ENCODE measurements around the gene TMEM141. TPM values are rescaled to one million over a fixed set of nuclear protein-coding genes. Genes with fewer than 3 reads are reported as not detected.
"Not testable (repeated sequence)": the region's sequence is repeated elsewhere in the genome, so short reads cannot be mapped to it uniquely, and the experiment has no call there.

Gene TMEM141
- total RNA-seq, 1 donor from 2014 or later = 37.8 TPM

DNA sequence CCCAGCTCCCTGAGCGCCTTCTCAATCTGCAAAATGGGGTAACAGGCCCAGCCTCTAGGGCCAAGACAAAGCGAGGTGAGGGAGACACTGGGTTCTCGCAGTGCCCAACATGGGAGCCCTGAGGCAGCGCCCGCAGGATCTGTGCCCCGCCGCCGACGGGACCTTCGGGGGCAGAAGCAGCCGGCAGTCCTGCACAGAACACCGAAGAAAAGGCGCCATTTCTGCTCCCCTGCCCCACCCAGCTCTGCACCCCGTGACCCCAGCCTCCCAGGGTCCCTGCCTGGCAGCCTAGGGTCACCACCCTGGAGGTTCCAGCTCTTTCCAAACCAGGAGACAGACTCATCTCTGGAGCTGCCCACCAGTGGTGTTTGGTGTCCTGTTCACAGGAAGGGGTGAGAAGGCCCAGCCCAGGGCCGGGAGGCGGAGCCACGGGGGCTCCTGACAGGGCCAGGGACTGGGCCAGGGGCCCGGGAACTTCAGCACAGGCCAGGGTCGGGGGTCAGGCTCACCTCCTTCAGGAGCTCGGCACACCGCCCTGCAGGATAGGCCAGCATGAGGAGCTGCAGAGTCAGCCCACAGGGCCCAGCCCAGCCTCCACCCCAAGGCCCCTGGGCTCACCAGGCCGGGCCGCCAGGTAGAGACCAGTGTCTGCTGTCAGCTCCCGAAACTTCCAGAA is 36.4 kb upstream of the TMEM141 start:
- intact Hi-C loops (cut with DNase I) = no loop called here

DNA sequence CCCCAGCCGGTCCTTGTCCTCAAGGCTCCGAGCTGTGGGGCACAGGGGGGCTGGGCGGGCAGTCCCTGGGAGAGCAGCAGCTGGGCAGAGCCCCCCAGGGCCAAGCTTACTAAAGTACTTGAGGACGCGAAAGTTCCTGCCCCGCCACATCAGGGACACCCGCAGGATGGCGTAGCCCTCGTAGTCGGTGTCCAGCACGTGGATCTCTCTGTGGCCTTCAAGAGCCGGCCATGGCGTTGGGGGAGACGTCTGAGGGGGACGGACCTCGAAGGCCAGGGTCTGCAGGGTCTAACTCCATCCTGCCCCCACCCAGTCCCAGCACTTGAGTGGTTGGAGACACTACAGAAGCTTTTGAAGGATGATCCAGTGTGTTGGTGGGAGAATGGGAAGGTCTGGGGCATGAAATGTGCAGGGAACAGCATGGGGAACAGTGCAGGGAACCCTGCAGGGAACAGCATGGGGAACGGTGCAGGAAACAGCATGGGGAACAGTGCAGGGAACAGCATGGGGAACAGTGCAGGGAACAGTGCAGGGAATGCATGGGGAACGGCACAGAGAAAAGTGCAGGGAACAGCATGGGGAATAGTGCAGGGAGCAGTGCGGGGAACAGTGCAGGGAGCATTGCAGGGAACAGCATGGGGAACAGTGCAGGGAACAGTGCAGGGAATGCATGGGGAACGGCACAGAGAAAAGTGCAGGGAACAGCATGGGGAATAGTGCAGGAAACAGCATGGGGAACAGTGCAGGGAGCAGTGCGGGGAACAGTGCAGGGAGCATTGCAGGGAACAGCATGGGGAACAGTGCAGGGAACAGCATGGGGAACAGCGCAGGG is 35.6 kb upstream of the TMEM141 start:
- ATAC-seq; DNase-seq (ENCODE audit: low spot score); intact Hi-C loops (cut with DNase I): not testable (repeated sequence)

More for the DNA sequence above, 36.4 kb upstream of the TMEM141 start:
- ATAC-seq (no peak), DNase-seq (ENCODE audit: low spot score) (no peak)

DNA sequence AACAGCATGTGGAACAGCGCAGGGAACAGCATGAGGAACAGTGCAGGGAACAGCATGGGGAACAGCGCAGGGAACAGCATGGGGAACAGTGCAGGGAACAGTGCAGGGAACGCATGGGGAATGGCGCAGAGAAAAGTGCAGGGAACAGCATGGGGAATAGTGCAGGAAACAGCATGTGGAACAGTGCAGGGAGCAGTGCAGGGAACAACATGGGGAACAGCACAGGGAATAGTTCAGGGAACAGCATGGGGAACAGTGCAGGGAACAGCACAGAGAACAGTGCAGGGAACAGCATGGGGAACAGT is 35.1 kb upstream of the TMEM141 start:
- intact Hi-C loops (cut with DNase I) = no loop called here
- no peak for DNase-seq (ENCODE audit: low spot score)
- ATAC-seq = no peak

DNA sequence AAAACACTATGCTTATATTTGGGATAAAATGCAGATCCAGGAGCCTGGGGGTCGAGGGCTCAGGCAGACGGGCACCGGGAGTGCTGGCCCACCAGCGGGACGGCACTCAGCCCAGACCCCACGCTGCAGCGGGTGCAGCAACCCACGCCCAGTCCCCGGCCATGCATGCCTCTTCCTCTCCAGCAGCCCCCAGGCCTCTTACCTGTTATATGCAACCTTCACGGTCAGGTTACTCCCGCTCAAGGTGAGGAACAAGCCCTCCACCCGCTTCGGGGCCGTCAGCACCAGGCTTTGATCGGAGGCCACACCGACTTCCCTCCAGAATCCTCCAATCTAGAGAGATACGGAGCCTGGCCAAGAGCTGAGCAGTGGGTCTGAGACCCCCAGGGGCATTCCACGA is 34.3 kb upstream of the TMEM141 start:
- no peak for ATAC-seq
- DNase-seq (ENCODE audit: low spot score) = no peak
- intact Hi-C loops (cut with DNase I) = no loop called here

DNA sequence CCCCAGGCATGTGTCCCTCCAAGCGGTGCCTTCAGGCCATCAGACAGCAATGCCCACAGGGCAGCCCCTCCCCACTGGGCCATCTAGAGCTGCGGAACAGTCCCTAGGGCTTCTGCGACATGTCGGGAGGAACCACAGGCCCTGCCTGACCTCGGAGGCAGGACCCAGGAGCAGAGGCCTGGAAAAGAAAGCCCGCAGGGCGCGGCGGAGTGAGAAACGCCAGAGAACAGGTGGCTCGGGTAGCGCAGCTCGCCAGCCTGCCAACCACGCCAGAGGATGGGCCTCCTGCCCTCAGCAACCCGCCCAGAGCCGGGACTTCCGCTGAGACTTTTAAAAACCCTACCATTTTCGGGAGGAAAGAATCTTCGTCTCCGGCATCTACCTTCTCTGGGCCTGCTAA is 33.8 kb upstream of the TMEM141 start:
- no peak for DNase-seq (ENCODE audit: low spot score)
- intact Hi-C loops (cut with DNase I) = no loop called here
- ATAC-seq = no peak

DNA sequence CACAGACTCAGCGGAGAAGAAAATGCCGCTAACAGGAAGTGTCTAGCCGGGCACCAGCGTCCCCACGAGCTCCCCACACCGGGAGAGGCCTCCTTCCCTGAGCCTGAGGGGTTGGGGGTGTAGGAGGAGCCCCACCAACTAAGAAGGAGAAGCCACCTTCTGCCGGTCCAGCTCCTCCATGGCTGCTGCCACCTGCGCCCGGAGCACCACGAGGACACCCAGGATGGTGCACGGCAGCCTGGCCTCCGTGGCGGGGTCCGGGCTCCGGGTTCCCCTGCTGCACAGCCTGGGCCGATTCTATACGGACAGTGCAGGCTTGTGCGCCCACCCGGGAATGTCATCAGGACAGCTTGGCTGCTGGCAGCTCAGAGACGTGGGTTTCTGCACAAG is 33.4 kb upstream of the TMEM141 start:
- ATAC-seq = no peak

DNA sequence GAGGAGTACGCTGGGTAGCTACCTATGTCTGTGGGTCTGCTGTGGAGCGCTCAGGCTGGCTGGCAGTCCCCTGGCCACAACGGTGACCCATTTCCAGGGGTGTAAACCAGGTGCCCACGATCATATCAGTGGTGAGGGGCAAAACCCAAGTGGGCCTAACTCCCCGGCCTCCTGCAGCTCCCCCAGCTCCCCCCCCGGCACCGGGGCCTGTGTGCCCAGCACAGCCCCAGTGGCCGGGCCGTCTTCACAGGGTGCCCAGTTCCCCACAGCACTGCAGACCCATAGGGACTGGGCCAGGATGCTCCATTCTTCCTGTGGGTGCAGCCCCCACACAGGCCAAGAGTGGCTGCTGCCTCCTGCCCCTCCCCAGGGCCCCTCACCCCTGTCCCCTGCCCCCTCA is 32.1 kb upstream of the TMEM141 start:
- intact Hi-C loops (cut with DNase I) = no loop called here
- DNase-seq (ENCODE audit: low spot score) (no peak), ATAC-seq (no peak)

More for the DNA sequence above, 33.4 kb upstream of the TMEM141 start:
- no peak for DNase-seq (ENCODE audit: low spot score)
- intact Hi-C loops (cut with DNase I) = no loop called here

DNA sequence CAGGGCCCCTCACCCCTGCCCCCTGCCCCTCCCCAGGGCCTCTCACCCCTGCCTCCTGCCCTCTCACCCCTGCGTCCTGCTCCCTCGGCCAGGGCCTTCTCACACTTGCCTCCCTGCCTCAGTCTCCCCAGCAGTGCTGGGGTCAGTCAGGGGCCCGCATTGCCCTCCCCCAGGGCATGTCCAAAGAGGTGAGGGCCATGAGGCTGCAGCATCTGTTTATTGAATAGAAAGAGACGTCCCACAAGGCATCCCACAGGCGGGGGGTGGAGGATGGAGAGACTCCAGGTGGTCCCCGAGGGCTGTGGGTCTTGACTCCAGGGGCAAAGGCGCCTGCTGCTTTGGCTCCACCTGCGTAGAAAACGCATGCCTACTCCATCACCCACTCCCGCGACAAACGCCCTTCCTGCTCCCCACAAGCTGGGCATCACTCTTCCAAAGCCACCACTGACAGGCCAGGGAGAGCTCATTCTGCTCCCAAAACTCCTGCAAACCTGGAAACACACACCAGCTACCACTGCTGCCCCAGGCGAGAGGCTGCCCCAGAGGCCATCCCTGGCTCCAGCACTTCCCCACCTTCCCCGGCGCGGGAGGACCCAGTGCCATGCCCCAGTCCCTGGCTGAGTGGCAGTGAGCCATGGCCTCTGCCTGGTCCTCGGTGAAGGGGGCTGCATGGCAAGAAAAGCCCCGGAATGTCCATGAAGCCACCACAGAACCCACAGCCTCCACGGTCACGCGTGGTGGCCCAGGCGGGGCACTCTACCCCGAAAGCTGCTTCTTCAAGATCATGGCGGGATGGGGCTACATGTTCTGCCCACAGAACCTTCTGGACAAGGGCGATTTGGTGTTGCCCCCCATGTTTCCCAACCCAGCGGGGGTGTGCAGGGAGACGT is 31.5 kb upstream of the TMEM141 start:
- ATAC-seq (no peak), DNase-seq (ENCODE audit: low spot score) (no peak)
- intact Hi-C loops (cut with DNase I) = no loop called here

DNA sequence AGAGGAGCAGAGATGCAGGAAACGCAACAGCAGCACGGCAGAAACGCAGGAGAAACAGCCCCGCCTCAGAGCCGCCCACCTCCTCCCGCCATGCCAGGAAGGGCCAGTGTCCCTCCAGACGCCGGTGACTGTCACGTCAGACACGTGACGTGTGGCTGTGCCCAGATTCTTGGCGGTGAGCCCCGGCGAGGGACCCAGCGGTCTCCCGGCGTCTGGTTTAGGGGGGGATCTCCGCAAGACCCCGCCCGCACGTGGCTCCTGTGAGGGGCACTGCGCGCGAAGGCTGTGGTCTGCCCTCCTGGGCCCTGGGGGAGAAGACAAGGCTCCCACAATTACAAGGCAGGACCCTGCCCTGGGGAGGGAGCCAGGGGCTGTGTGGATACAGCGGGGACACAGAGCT is 30.7 kb upstream of the TMEM141 start:
- no peak for ATAC-seq
- no peak for DNase-seq (ENCODE audit: low spot score)
- intact Hi-C loops (cut with DNase I) = no loop called here

DNA sequence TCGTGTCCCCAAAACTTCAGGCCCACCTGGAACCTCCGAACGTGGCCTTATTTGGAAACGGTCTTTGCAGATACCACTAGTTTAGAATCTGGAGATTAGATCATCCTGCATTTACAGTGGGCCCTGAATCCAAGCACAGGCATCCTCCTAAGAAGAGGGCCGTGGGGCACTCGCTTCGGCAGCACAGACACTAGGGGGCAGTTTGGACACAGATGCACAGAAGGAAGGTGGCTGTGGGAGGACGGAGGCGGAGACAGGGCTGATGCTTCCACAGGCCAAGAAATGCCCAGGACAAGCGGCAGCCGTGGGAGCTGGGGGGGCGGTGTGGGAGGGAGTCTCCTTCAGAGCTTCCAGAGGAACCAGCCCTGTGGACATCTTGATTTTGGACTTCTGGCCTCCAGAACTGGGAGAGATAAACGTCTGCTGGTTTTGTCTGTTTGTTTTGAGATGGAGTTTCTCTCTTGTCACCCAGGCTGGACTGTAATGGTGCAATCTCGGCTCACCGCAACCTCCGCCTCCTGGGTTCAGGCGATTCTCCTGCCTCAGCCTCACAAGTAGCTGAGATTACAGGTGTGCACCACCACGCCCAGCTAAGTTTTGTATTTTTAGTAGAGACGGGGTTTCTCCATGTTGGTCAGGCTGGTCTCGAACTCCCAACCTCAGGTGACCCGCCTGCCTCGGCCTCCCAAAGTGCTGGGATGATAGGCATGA is 30.2 kb upstream of the TMEM141 start:
- DNase-seq (ENCODE audit: low spot score); intact Hi-C loops (cut with DNase I); ATAC-seq: not testable (repeated sequence)

DNA sequence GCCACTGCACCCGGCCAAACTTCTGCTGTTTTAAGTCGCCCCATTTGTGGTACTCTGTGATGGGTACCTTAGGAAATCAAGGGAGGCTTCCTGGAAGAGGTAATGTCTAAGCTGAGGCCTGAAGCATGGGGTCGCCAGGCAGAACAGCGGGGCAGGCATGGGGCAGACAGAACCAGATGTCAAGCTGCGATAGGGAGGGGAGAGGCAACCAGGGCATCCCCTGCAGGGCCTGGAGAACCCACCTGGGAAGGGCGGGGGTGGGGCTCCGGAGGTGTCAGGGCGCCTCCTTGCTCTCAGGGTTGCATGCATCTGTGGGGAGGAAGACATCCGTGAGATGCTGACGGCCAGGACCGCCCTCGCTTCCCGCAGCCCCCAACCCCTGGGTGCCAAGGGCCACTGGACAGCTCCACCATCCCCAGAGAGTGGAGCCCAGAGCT is 29.6 kb upstream of the TMEM141 start:
- DNase-seq (ENCODE audit: low spot score) (no peak), ATAC-seq (no peak)
- intact Hi-C loops (cut with DNase I) = no loop called here

DNA sequence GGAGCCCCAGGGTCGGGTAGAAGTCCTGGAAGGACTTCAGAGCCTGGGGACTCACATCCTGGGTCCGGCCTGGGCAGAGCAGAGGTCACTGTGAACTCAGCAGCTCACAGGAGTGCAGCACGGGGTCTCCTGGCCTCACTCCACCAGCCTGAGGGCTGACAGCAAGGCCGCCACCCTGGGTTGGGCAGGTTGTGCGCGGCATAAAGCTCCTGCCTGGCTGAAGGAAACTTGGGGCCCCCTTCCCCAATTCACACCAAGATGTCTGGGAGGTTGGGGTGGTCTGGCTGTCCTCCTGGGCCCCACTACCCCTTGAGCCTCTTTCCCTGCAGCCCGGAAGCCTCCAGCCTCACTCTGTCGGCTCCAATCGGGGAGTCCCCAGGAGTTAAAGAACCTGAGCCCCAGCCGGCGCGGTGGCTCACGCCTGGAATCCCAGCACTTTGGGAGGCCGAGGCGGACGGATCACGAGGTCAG is 28.9 kb upstream of the TMEM141 start:
- DNase-seq (ENCODE audit: low spot score) = no peak
- intact Hi-C loops (cut with DNase I) = no loop called here

DNA sequence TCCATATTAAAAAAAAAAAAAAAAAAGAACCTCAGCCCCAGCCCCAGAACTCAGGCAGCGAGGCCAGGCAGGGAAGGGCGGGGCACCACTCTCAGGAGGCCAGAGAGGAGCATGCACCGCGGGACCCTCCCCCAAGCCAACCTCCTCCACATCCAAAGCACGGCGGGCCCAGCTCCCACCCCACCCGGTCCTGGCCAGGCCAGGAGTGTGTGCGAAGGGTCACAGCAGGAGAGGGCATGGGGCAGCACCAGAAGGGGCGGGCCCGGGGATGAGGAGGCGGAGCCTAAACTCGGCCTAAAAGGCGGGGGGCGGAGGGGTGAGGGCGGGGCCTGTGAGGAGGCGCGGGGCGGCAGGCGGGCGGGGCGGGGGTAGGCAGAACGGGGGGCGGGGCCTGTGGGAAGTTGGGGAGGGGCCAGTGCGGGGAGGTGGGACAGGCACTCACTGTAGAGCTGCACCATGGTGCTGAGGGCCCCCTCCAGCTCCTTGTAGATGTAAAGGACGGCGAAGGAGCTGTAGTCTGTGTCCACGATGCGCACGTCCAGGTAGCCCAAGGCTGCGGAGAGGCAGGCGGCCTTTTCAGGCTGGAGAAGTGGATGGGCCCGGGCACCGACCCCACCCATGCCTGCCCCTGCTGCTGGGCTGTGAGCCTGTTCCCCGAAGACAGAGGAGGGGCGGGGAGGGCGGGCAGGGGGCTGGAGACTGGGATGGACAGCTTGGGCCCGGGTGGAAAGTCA is 28.1 kb upstream of the TMEM141 start:
- ATAC-seq (peak; percentile 40), DNase-seq (ENCODE audit: low spot score) (no peak)
- intact Hi-C loops (cut with DNase I) = no loop called here

More for the DNA sequence above, 28.9 kb upstream of the TMEM141 start:
- no peak for ATAC-seq

DNA sequence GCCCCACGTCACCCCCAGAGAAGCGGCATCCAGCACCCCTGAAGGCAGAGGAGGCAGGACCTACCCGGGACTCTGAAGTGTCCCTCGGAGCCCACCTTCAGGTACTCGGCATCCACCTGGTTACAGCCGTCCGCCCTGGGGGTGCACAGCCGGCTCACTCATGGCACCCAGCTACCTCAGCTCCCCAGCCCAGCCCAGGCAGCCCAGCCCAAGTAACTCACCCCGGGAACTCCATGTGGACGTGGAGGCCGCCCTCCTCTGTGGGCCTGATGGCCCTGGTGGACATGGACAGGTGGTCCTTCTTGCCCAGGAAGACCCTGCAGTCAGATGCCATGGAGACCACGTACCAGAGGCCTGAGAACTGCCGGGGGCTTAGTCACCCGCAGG is 27.5 kb upstream of the TMEM141 start:
- intact Hi-C loops (cut with DNase I) = no loop called here
- DNase-seq (ENCODE audit: low spot score) (no peak), ATAC-seq (no peak)

DNA sequence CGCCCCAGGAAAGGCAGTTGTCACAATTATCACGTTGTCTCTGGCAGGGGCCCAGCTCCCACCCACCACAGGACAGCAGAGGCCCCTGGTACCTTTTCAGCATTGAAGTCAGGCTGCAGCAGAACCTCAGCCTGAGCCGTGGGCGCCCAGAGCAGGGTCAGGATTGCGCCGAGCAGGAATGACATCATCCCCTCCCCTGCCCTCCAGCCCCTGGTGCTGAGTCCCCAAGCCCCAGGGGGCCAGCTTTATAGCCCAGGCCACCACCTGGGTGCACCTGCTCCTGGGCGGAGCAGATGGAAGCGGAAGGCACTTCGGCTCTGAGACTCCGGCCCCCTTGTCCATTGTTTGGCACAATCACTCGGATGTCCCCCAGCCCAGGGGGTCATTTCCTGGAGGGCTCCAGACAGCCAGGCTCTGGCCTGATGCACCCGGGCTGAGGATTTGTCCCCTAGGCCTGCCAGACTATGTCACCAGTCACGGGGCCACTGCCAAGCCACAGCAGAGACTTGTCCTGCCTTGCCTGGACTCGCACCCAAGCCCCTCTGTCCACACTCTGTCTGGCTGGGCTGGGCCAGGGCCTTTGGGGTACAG is 26.7 kb upstream of the TMEM141 start, which contains the start of gene LCN15:
TSS of gene LCN15 (minus strand) at position 218 of the 591 bp plus-strand sequence. CDS start at position 188, 30 bp downstream.
- no peak for ATAC-seq

DNA sequence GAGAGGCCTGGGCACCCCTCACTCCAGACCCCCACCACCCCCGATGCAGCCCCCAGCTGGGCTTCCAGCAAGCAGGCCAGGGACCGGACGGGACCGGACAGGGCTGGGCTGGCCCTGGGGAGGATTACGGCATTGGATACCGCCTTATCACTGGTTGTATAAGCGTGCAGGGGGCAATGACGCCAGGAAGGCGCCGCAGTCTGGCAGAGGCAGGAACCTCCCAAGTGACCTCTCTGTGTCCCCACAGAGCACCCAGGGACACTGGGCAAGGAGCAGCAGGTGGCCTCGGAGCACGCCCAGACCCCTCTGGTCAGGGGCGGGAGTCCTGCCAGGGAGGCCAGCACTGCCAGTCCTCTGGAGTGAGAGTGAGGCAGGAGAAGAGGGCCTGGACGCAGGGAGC is 26.1 kb upstream of the TMEM141 start:
- intact Hi-C loops (cut with DNase I) = no loop called here
- ATAC-seq (no peak), DNase-seq (ENCODE audit: low spot score) (no peak)

More for the DNA sequence above, 26.7 kb upstream of the TMEM141 start, which contains the start of gene LCN15:
- intact Hi-C loops (cut with DNase I) = no loop called here
- no peak for DNase-seq (ENCODE audit: low spot score)

DNA sequence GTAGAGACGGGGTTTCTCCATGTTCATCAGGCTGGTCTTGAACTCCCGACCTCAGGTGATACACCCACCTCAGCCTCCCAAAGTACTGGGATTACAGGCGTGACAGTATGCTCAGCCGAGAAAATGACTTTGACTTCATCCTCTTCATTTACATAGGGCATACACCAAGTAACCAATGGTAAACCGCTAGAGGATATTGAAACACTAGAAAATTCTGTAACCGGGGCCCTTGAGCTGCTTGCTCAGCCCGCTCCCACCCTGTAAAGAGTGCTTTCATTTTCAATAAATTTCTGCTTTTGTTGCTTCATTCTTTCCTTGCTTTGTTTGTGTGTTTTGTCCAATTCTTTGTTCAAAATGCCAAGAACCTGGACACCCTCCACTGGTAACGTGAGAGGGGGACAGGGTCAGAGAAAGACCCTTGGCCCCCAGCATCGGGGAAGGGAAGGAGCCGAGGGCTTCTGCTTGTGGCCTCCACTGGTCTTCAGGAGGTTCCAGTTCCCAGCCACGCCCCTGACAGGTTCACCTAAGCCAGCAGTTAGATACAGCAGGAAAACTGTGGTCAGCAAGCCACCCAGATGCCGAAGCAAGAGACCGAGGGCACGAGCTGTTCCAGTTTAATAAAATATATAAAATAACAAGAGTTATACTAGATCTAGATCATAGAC is 25.3 kb upstream of the TMEM141 start:
- DNase-seq (ENCODE audit: low spot score); intact Hi-C loops (cut with DNase I); ATAC-seq: not testable (repeated sequence)

All from sciatic nerve (tissue), 2 donors.